VCaP (cell line): ENCODE data around the gene LRRC45.

Source experiments
- H3K27ac ChIP-seq: fragments of 450-650 bp; 2 replicates; pipeline ENCODE4 v1.5.1; 2017
- CTCF ChIP-seq: fragments of 450-650 bp; conservative IDR thresholded peaks from 2 replicates; pipeline ENCODE4 v1.5.1; 2017; ENCODE audit warnings: mild to moderate bottlenecking, moderate library complexity

LRRC45 gene

GRCh38 chr17:82012261-82012639, 10.9 kb upstream of the LRRC45 start:
- no peak for TF ChIP-seq CTCF
- no peak overlapping the region for H3K27ac ChIP-seq

- no peak for TF ChIP-seq CTCF
- H3K27ac ChIP-seq = no peak overlapping the region
Observed at GRCh38 chr17:82012640-82013295, 10.3 kb upstream of the LRRC45 start.

- TF ChIP-seq CTCF = no peak
- no peak overlapping the region for H3K27ac ChIP-seq
Observed at GRCh38 chr17:82013341-82013740, 9.8 kb upstream of the LRRC45 start.

GRCh38 chr17:82013772-82014321, 9.3 kb upstream of the LRRC45 start:
- TF ChIP-seq CTCF = no peak
- no peak overlapping the region for H3K27ac ChIP-seq

- TF ChIP-seq CTCF = no peak
- H3K27ac ChIP-seq = no peak overlapping the region
Observed at GRCh38 chr17:82014432-82014831, 8.7 kb upstream of the LRRC45 start.

- no peak overlapping the region for H3K27ac ChIP-seq
Observed at GRCh38 chr17:82014971-82015310, 8.2 kb upstream of the LRRC45 start.

More at GRCh38 chr17:82014971-82015310, 8.2 kb upstream of the LRRC45 start:
- no peak for TF ChIP-seq CTCF
